K562 (cell line): ENCODE measurements around the gene TRIM71. TPM values are rescaled to one million over a fixed set of nuclear protein-coding genes. Genes with fewer than 3 reads are reported as not detected.
A peak's percentile ranks its signal among the peaks of the same experiment; 100 is the strongest.
"Not testable (repeated sequence)": the region's sequence is repeated elsewhere in the genome, so short reads cannot be mapped to it uniquely, and the experiment has no call there.

ENCODE experiments used
- ATAC-seq: fragments of 200-7000 bp; cut with Tn5 transposase; 3 replicates; pipeline ENCODE4 v1.9.1; 2020; ENCODE audit warnings: moderate library complexity
- BruUV-seq: library from RNA; stranded (reverse); fragments of 400-500 nt; replicated peaks from 2 replicates; lab custom pipeline; 2021; lab: Mats Ljungman, UMichigan
- CTCF ChIA-PET: fragments of 300-600 bp; formaldehyde crosslinking; extraction: SDS; loops from one replicate; lab custom pipeline; 2021; ENCODE audit warnings: low intra/inter-chr PET ratio; lab: Yijun Ruan, JAX
- POLR2A ChIA-PET: fragments of 300-600, 350-650 bp; sonication (Branson Sonifier 250); formaldehyde crosslinking; extraction: SDS; loops from one replicate; lab custom pipeline; 2021; ENCODE audit warnings: antibody characterized with exemption, inconsistent platforms; lab: Yijun Ruan, JAX
- DNase-seq, 4 experiments: peaks; one replicate each; pipeline versions ENCODE4 v3.0.0 to v3.0.0-alpha.2; 2011 to 2018; ENCODE audit warnings: low spot score in 3 of 4, mixed read lengths in 3 of 4; ENCODE audit errors: extremely low read depth in 1 of 4
- FAIRE-seq: peaks from 2 replicates; lab custom pipeline; 2011; peaks lifted over from hg19 to GRCh38; lab: Jason Lieb, UNC
- H2AFZ ChIP-seq: 2 replicates; pipeline ENCODE4 v1.6.0; 2011; ENCODE audit warnings: low read depth, low read length, control low read depth, inconsistent platforms
- H3K27ac ChIP-seq: fragments of 200-600 bp; 3 replicates; pipeline ENCODE4 v1.8.0; 2011; ENCODE audit warnings: low read depth, mild to moderate bottlenecking, control low read depth, inconsistent platforms, low read length, moderate library complexity, mixed read lengths; ENCODE audit errors: extremely low read depth
- H3K27me3 ChIP-seq, 2 experiments: fragments of 300-600 bp in 1 of 2; 2 replicates in 1 of 2; 3 replicates in 1 of 2; pipeline versions ENCODE4 v1.6.0 to v1.8.0; 2011; ENCODE audit warnings: inconsistent platforms in 2 of 2, low read length in 2 of 2, mild to moderate bottlenecking in 1 of 2, mixed read lengths in 1 of 2, moderate library complexity in 1 of 2; ENCODE audit not compliant: control insufficient read depth in 2 of 2, insufficient read depth in 2 of 2
- H3K36me3 ChIP-seq: fragments of 300-600 bp; 3 replicates; pipeline ENCODE4 v1.8.0; 2011; ENCODE audit warnings: mild to moderate bottlenecking, low read length, inconsistent platforms; ENCODE audit not compliant: control insufficient read depth, insufficient read depth
- H3K4me1 ChIP-seq, 2 experiments: fragments of 200-600 bp in 1 of 2; replicated peaks in 1 of 2; 2 replicates in 1 of 2; 3 replicates in 1 of 2; pipeline versions ENCODE4 v1.5.1 to v1.8.0; 2011; ENCODE audit warnings: inconsistent platforms in 2 of 2, low read length in 2 of 2, mild to moderate bottlenecking in 1 of 2, mixed read lengths in 1 of 2, moderate library complexity in 1 of 2; ENCODE audit not compliant: control insufficient read depth in 2 of 2, insufficient read depth in 2 of 2
- H3K4me2 ChIP-seq: 2 replicates; pipeline ENCODE4 v1.6.1; 2011; ENCODE audit warnings: low read length, control low read depth, inconsistent platforms, mixed read lengths; ENCODE audit not compliant: insufficient read depth
- H3K4me3 ChIP-seq: fragments of 200-600 bp; sonication (generic), shearing (Covaris generic); 2 replicates; pipeline ENCODE4 v1.5.1; 2016; ENCODE audit warnings: control low read depth, inconsistent platforms
- H3K79me2 ChIP-seq: fragments of 200-600 bp; 3 replicates; pipeline ENCODE4 v1.8.0; 2011; ENCODE audit warnings: low read length, inconsistent platforms; ENCODE audit not compliant: control insufficient read depth, insufficient read depth
- H3K9ac ChIP-seq, 2 experiments: 2 replicates each; pipeline versions ENCODE4 v1.6.0 to v1.6.1; 2011; ENCODE audit warnings: low read depth in 2 of 2, low read length in 2 of 2, control low read depth in 1 of 2, inconsistent platforms in 1 of 2, mild to moderate bottlenecking in 1 of 2, mixed read lengths in 1 of 2; ENCODE audit not compliant: insufficient read depth in 1 of 2
- H3K9me1 ChIP-seq: one replicate; pipeline ENCODE4 v1.6.0; 2011; ENCODE audit warnings: inconsistent platforms, mild to moderate bottlenecking, low read length, moderate library complexity; ENCODE audit not compliant: control insufficient read depth, insufficient read depth
- H3K9me3 ChIP-seq: replicated peaks from 2 replicates; pipeline ENCODE4 v1.5.1; 2011; ENCODE audit warnings: low read depth, low read length, inconsistent platforms; ENCODE audit not compliant: control insufficient read depth, insufficient read depth
- H4K20me1 ChIP-seq: replicated peaks from 2 replicates; pipeline ENCODE4 v1.6.1; 2011; ENCODE audit warnings: low read length, inconsistent platforms, mixed read lengths; ENCODE audit not compliant: control insufficient read depth, insufficient read depth
- ARID3A ChIP-seq: IDR thresholded peaks from 2 replicates; pipeline ENCODE4 v1.6.1; 2012; ENCODE audit warnings: low read depth, low read length, improper control_type of control experiment, borderline replicate concordance
- DEAF1 ChIP-seq: fragments of 450-650 bp; formaldehyde crosslinking; IDR thresholded peaks from 2 replicates; pipeline ENCODE4 v1.4.0; 2020; ENCODE audit warnings: mild to moderate bottlenecking, moderate library complexity
- KDM2B ChIP-seq: fragments of 250-450 bp; sonication (Bioruptor Pico); IDR thresholded peaks from 2 replicates; pipeline ENCODE4 v1.8.0; 2021; ENCODE audit warnings: mild to moderate bottlenecking, moderate library complexity
- NRF1 ChIP-seq, 2 experiments: fragments of 450-650 bp; IDR thresholded peaks in 1 of 2; conservative IDR thresholded peaks in 1 of 2; 2 replicates each; pipeline ENCODE4 v1.6.1; 2014; ENCODE audit warnings: mild to moderate bottlenecking in 2 of 2
- ZNF431 ChIP-seq: sonication (generic); formaldehyde crosslinking; IDR thresholded peaks from 2 replicates; pipeline ENCODE4 v1.8.0; 2022; ENCODE audit warnings: mild to moderate bottlenecking, missing genetic modification reagents
- ZNF449 ChIP-seq: fragments of 250-450 bp; sonication (Bioruptor Pico); IDR thresholded peaks from 2 replicates; pipeline ENCODE4 v1.8.0; 2022; ENCODE audit warnings: moderate library complexity, mild to moderate bottlenecking, inconsistent platforms
- WGBS: fragments of 100-300 bp; shearing (Covaris generic); methylation state at CpG from one replicate; pipeline ENCODE4 v1.1.6; 2016; ENCODE audit warnings: low coverage, mixed read lengths; ENCODE audit not compliant: insufficient coverage; ENCODE audit errors: missing lambda C conversion rate; 5-methylcytosine and 5-hydroxymethylcytosine counted together
- in situ Hi-C: fragments of 300-500 bp; cut with MboI; formaldehyde crosslinking; loops from 4 replicates; pipeline ENCODE4 v1.15.0; 2018; ENCODE audit warnings: inconsistent platforms, mixed read lengths
- intact Hi-C: fragments of 100-400 bp; cut with micrococcal nuclease; formaldehyde crosslinking; loops from 2 replicates; pipeline ENCODE4 v1.14.2; 2022
- polyA plus RNA-seq, 8 experiments: library from polyadenylated mRNA; depleted of rRNA in 4 of 8; stranded (reverse) in 5 of 8; unstranded in 3 of 8; fragments of >200 nt; fragmentation: Nextera tagmentation in 2 of 8; fragmentation: Illumina TruSeq in 1 of 8; extraction: Ambion mirVana in 2 of 8; extraction: Trizol in 1 of 8; gene quantifications; 2 replicates each; pipeline versions ENCODE4 v1.2.1 to v1.2.3, GENCODE V29; 2011 to 2014; ENCODE audit warnings: inconsistent platforms in 1 of 8, missing spikeins in 1 of 8
- total RNA-seq, 7 experiments: library from RNA; depleted of rRNA in 6 of 7; stranded (reverse); fragments of >200 nt in 6 of 7; fragmentation: Illumina TruSeq in 2 of 7; extraction: Trizol in 2 of 7; gene quantifications; 2 replicates each; pipeline versions ENCODE4 v1.2.1 to v1.2.3, GENCODE V29; 2011 to 2021; ENCODE audit warnings: low replicate concordance in 1 of 7

TRIM71 gene
- total and polyA plus RNA-seq, 9 of the 15 experiments (the other 6 are each of a cell fraction or from before 2014, with no cell fraction given), result 0.04 to 0.11 TPM; not detected in 7

GRCh38 chr3:32931273-32931672 lies 113.5 kb downstream of the TRIM71 start:
- H3K36me3 ChIP-seq, H3K4me2 ChIP-seq: not testable (repeated sequence)

GRCh38 chr3:32934150-32934742 lies 116.4 kb downstream of the TRIM71 start:
- no peaks in the 10 kb centered on the region for H4K20me1 ChIP-seq
- no peak overlapping the region for H2AFZ ChIP-seq
- H3K4me3 ChIP-seq, result no peak overlapping the region
- no peak overlapping the region for H3K9ac ChIP-seq
- no peaks in the 10 kb centered on the region for H3K9me3 ChIP-seq
- DNase-seq (peak in 1 of 4 experiments; percentile 54), ATAC-seq (peak; percentile 61; the same call in 2 of the 3 replicates), FAIRE-seq (peak; percentile 90)
- POLR2A ChIA-PET, result no interaction called here
- no peaks in the 10 kb centered on the region for H3K36me3 ChIP-seq
- in situ Hi-C loops (loop anchor here (5.0 kb wide), 1 partner anchor 427 kb away; no protein-coding TSS in a partner anchor), intact Hi-C loops (loop anchor here (1.0 to 10.0 kb wide), 4 partner anchors 152 to 424 kb away; no protein-coding TSS in a partner anchor)
- CTCF ChIA-PET, result interaction anchor here (0.6 to 2.9 kb wide), 6 partner anchors 8 to 436 kb away, joined by 3 to 18 read pairs (median 4); no protein-coding TSS in a partner anchor
- WGBS, result 1% methylated on average over 5 of the region's 5 CpGs
- no peaks in the 10 kb centered on the region for H3K9me1 ChIP-seq
- H3K27me3 ChIP-seq, result no peaks in the 10 kb centered on the region; a peak in 1 of 5 replicates
- no peaks in the 10 kb centered on the region for H3K79me2 ChIP-seq
- no peak overlapping the region for H3K27ac ChIP-seq
- no TSS peak for BruUV-seq
- no peak overlapping the region for H3K4me2 ChIP-seq
- no peaks in the 10 kb centered on the region; a peak in 1 of 5 replicates for H3K4me1 ChIP-seq
- TF ChIP-seq ZNF449 (CRISPR knock-in tag), result no peak
- peak; percentile 54; the same call in 1 of the 2 replicates for TF ChIP-seq ARID3A
- TF ChIP-seq KDM2B (CRISPR knock-in tag), result no peak
- TF ChIP-seq DEAF1 (CRISPR knock-in tag), result peak; percentile 85
- TF ChIP-seq NRF1 (conservative IDR thresholded peaks at IDR 0.05 in 1 of 2, IDR thresholded peaks at IDR 0.05 in 1 of 2), result no peak

More at GRCh38 chr3:32931273-32931672, 113.5 kb downstream of the TRIM71 start:
- BruUV-seq, H3K4me1 ChIP-seq, CTCF ChIA-PET, H4K20me1 ChIP-seq, H3K27ac ChIP-seq, H3K9me1 ChIP-seq, ATAC-seq, FAIRE-seq, H2AFZ ChIP-seq, H3K9ac ChIP-seq, POLR2A ChIA-PET, H3K79me2 ChIP-seq, DNase-seq, H3K9me3 ChIP-seq, H3K4me3 ChIP-seq, H3K27me3 ChIP-seq: not testable (repeated sequence)
- intact Hi-C loops, result loop anchor here (5.0 to 10.0 kb wide), 2 partner anchors 149 to 266 kb away; no protein-coding TSS in a partner anchor
- 3% methylated on average over 2 of the region's 2 CpGs for WGBS
- in situ Hi-C loops, result loop anchor here (5.0 kb wide), 1 partner anchor 424 kb away; no protein-coding TSS in a partner anchor
- peak; percentile 91 for TF ChIP-seq ZNF431 (CRISPR knock-in tag)
